Kidney epithelial cell (primary cell): Measurements from ENCODE around the gene ADSS1. TPM values are rescaled to one million over a fixed set of nuclear protein-coding genes. Genes with fewer than 3 reads are reported as not detected.

Experiments used
- DNase-seq: peaks from one replicate; pipeline ENCODE4 v3.0.0-alpha.2; 2010; ENCODE audit warnings: low read depth
- H3K27me3 ChIP-seq: 2 replicates; pipeline ENCODE4 v1.6.0; 2011; ENCODE audit warnings: low read length; ENCODE audit not compliant: control insufficient read depth, insufficient read depth
- H3K36me3 ChIP-seq: 2 replicates; pipeline ENCODE4 v1.5.1; 2011; ENCODE audit warnings: low read length; ENCODE audit not compliant: control insufficient read depth, insufficient read depth
- H3K4me3 ChIP-seq: 2 replicates; pipeline ENCODE4 v1.5.1; 2011; ENCODE audit warnings: low read depth, mild to moderate bottlenecking, control low read depth, low read length
- total RNA-seq: library from RNA; depleted of rRNA; stranded (reverse); fragments of >200 nt; gene quantifications from 2 replicates; pipeline ENCODE4 v1.2.3, GENCODE V29; 2015
- TF ChIP-seq, protein P1 (sequence below): IDR thresholded peaks from 2 replicates; pipeline ENCODE4 v1.5.1; 2011; ENCODE audit warnings: mild to moderate bottlenecking, moderate library complexity, low read length, control low read depth, inconsistent platforms; ENCODE audit not compliant: insufficient read depth, poor library complexity, severe bottlenecking

ADSS1 gene
- total RNA-seq, 1 donor from 2014 or later, result 10.3 TPM

DNA sequence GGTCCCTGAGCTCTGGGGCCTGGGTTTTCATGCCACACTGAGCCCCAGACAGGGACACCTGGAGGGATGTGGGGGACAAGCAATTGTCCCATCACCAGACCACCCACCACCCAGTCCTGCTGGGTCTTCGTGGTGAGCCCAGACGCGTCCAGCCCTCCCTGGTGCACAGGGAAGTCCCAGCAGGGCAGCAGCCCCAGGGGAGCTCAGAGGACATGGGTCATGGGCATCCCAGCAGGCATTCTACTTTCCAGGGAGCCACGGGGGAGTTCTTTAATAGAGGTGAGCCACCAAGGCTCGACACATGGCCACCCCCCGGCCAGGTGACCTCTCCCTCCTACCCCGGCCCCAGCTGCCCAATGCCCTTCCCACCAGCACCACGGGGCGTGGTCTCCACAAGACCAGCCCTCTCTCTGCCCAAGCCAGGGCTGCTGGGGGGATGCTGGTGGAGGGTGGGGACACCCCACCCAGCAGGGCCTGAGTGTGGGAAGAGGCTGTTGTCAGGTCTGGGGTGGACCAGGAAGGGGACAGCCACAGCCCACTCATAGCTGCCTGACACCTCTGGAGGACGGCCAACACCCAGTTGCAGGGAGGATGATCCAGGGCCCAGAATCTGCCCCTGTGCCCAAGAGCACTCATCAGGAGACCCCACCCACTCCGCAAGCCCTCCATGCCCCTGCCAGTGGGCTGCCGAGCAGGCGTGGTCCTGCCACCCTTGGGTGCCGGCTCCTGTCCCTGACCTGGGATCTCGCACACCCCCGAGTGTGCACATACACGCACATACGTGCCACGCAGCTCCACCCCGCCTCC lies 57.4 kb downstream of the ADSS1 start:
- H3K4me3 ChIP-seq, result no peak overlapping the region
- TF ChIP-seq, protein P1, sequence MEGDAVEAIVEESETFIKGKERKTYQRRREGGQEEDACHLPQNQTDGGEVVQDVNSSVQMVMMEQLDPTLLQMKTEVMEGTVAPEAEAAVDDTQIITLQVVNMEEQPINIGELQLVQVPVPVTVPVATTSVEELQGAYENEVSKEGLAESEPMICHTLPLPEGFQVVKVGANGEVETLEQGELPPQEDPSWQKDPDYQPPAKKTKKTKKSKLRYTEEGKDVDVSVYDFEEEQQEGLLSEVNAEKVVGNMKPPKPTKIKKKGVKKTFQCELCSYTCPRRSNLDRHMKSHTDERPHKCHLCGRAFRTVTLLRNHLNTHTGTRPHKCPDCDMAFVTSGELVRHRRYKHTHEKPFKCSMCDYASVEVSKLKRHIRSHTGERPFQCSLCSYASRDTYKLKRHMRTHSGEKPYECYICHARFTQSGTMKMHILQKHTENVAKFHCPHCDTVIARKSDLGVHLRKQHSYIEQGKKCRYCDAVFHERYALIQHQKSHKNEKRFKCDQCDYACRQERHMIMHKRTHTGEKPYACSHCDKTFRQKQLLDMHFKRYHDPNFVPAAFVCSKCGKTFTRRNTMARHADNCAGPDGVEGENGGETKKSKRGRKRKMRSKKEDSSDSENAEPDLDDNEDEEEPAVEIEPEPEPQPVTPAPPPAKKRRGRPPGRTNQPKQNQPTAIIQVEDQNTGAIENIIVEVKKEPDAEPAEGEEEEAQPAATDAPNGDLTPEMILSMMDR, result no peak
- no peaks in the 10 kb centered on the region for H3K36me3 ChIP-seq
- no peaks in the 10 kb centered on the region for H3K27me3 ChIP-seq
- DNase-seq, result no peak

DNA sequence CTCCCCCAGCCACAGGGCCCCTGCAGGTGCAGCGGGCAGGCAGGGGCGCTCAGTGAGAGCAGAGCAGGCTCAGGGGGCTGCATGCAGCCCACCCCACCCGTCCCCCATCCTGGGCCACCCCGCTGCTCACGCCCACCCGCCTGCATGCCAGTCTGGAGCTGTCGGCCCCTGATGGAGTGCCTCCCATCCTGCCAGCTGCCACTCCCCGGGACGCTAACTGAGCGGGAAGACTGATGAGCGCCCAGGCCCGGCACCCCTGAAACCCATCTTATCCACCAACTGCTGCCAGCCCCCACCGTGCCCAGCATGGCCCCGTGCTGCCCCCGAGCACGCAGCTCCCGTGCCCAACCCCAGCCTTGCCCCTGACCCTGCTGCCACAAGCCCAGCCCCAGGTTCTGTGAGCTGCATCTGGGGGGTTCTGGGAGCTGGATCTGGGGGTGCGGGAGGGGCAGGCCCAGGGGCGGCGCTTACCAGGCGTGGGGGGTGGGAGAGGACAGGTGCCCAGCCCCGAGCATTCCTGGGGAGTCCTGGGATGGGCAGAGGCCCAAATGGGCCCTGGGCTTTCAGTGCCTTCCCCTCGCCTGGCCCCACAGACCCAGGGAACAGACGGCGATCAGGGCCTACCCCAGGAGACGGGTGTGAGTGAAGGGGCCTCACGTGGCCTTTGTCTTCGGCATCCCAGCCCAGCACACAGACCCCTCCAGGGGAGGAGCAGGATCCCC lies 58.2 kb downstream of the ADSS1 start:
- TF ChIP-seq, protein P1, result no peak
- no peak for DNase-seq
- no peak overlapping the region for H3K4me3 ChIP-seq
- no peaks in the 10 kb centered on the region for H3K36me3 ChIP-seq
- no peaks in the 10 kb centered on the region for H3K27me3 ChIP-seq

DNA sequence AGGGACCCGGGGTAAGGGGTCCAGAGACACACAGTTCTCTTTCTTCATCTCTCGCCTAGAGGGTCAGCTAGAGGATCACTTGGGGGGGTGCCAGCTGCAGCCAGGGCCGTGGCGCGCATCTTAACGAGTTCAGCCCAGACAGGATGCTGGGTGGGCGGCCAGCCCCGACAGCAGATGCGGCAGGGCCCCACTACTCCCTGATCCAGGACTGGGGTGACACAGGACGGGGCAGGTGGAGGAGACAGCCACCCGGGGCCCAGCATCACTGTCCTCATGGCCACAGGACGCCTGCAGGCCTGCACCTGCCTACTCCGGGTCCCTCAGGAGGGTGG lies 58.7 kb downstream of the ADSS1 start:
- Histone ChIP-seq H3K4me3 (no peak overlapping the region), H3K36me3 (no peaks in the 10 kb centered on the region), H3K27me3 (no peaks in the 10 kb centered on the region)
- TF ChIP-seq, protein P1, result no peak
- DNase-seq, result no peak

DNA sequence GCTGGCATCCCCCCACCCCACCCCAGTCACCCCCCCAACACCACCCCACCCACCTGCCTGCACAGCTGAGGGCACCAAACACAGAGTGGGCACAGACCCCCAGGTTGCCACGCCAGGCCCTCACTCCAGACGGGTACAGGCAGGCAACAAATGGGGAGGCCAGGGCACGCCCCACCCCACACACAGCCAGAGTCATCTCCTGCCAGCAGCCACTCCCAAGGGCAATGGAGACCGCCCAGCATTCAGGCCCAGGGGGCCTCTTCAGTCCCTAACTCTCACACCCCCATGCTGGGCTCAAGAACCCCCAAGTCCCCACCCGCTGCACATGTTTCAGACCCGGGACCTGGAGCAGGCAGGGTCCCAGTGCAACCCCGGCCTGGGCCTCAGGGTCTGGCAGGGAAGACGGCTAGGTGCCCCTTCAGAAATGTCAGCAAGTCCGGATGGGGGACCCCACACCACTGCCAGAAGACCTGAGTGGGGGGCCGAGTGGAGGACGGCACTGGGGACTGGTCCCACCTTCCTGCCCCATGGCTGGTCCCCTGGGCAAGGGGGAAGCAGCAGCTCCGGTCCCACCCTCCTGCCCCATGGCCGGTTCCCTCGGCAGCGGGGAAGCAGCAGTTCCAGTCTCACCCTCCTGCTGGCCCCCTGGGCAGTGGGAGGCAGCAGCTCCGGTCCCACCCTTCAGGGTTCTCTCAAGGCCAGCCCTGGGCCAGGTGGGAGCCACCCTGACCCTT lies 59.6 kb downstream of the ADSS1 start:
- no peak for DNase-seq
- Histone ChIP-seq H3K4me3 (no peak overlapping the region), H3K27me3 (no peaks in the 10 kb centered on the region), H3K36me3 (no peaks in the 10 kb centered on the region)
- TF ChIP-seq, protein P1, result no peak

DNA sequence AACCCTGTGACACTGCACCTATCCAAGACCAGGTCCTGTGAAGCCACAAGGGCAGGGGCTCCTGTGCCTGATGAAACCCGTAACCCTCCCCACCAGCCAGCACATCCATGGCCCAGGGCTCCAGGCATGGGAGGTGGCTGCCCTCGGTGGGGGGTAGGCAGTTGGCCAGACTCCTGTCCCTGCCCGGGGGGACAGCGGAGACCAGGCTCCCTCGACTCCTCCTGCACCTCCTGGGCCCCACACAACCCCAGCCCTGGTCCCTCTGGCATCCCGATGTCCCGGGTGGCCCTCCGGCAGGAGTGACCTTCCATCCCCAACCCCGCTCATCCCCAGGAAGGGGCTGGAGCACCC lies 60.2 kb downstream of the ADSS1 start:
- TF ChIP-seq, protein P1, result no peak
- Histone ChIP-seq H3K4me3 (no peak overlapping the region), H3K27me3 (no peaks in the 10 kb centered on the region), H3K36me3 (no peaks in the 10 kb centered on the region)
- no peak for DNase-seq
